Stimulated activated CD4-positive, alpha-beta T cell treated with anti-CD3 and anti-CD28 coated beads, Interleukin-2, amount 100 ng/mL, for 48 hours (primary cell): Measurements from ENCODE around the gene YIF1A.

Experiments
- DNase-seq, 2 donors: peaks; one replicate each; pipeline ENCODE4 v3.0.0-alpha.2; 2020

YIF1A gene

GRCh38 chr11:66288671-66289547 lies at the start of gene YIF1A:
YIF1A (minus strand) TSS chr11:66289143; CDS start chr11:66288985, 158 bp downstream.
- DNase-seq: peak; percentile 94 to 95

- DNase-seq: no peak
Measured at GRCh38 chr11:66337103-66337899, 48.4 kb upstream of the YIF1A start.

- peak; percentile 52 to 53 for DNase-seq
Measured at GRCh38 chr11:66336234-66337102, 47.5 kb upstream of the YIF1A start, which contains the start of gene RIN1. RIN1 (minus strand) TSS chr11:66336434; CDS start chr11:66336402, 32 bp downstream.

GRCh38 chr11:66335531-66336233 lies 46.7 kb upstream of the YIF1A start:
- DNase-seq: no peak

GRCh38 chr11:66334605-66335442 lies 45.9 kb upstream of the YIF1A start:
- DNase-seq: no peak

- DNase-seq: no peak
Measured at GRCh38 chr11:66333896-66334604, 45.1 kb upstream of the YIF1A start.

GRCh38 chr11:66333220-66333877 lies 44.4 kb upstream of the YIF1A start:
- no peak for DNase-seq

GRCh38 chr11:66332371-66333219 lies 43.7 kb upstream of the YIF1A start:
- no peak for DNase-seq

- DNase-seq: no peak
Measured at GRCh38 chr11:66331542-66332370, 42.8 kb upstream of the YIF1A start.

- DNase-seq: no peak
Measured at GRCh38 chr11:66330931-66331330, 42.0 kb upstream of the YIF1A start.

- DNase-seq: no peak
Measured at GRCh38 chr11:66329165-66329673, 40.3 kb upstream of the YIF1A start.

- DNase-seq: peak; percentile 81 to 87
Measured at GRCh38 chr11:66328302-66329144, 39.6 kb upstream of the YIF1A start.

GRCh38 chr11:66328031-66328301 lies 39.0 kb upstream of the YIF1A start:
- DNase-seq: no peak

- no peak for DNase-seq
Measured at GRCh38 chr11:66327171-66328030, 38.5 kb upstream of the YIF1A start.

GRCh38 chr11:66326261-66327111 lies 37.5 kb upstream of the YIF1A start:
- DNase-seq: no peak
